Posterior cingulate gyrus (tissue), 11 donors: Measurements from ENCODE around the gene TVP23A.
A peak's percentile ranks its signal among the peaks of the same experiment; 100 is the strongest.
"Not testable (repeated sequence)": the region's sequence is repeated elsewhere in the genome, so short reads cannot be mapped to it uniquely, and the experiment has no call there.

Experiments
- DNase-seq, 10 donors: peaks; one replicate each; pipeline versions ENCODE4 v3.0.0 to v3.0.0-alpha.2; 2020 to 2021; ENCODE audit warnings: mixed read lengths in 3 of 10
- intact Hi-C: fragments of 100-400 bp; cut with DNase I; formaldehyde crosslinking; loops from one replicate; pipeline ENCODE4 v1.15.1; 2023

TVP23A gene

DNA sequence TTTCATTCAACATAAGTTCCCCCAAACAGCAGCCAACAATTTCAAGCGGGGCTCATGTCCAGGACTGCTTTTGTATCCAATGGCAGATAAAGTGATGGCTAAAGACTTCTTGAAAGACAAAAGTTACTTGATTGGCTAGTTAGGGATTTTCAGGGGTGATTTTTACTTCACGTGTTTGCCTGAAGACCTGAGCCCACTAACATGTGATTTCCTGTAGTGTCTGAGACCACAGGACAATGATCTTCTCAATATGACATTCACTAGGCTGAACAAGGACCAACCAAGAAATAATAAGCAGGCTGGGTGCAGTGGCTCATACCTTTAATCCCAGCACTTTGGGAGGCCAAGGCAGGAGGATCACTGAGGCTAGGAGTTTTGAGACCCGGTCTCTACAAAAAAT lies 10.4 kb downstream of the TVP23A start:
- DNase-seq, result no peak
- intact Hi-C loops, result no loop called here

DNA sequence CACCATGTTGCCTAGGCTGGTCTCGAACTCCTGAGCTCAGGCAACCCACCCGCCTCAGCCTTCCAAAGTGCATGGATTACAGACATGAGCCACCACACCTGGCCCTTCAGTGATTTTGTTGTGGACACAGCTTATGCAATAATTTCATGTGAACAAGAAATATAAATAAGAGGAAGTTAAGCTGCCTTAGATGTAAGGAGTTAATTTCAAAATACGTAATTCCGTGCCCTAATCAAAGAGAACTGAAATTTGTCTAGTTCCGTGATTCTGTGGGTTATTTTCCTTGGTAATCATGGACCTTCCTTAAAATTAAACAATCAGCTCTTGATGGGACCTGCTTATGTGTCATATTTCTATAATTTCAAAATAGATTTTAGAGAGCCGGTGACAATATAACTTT lies 11.9 kb downstream of the TVP23A start:
- intact Hi-C loops, result no loop called here
- no peak for DNase-seq

DNA sequence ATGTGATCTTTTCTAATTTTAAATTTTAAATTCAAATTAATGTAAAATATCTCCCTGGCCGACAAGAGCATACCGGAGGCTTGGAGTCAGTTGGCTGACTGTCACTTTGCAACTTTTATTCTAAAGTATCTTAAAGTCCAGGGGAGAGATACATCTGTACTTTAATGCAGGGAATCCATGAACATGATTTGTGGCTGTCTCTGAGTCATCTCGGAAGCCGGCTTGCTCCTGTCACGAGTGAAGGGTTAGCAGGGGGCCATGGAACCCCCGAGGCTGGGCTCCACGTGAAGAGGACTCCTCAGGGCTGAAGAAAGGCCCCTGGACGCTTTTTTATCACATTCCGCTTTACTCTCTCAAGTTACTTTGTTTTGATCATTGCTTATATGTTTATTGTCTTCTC lies 13.3 kb downstream of the TVP23A start:
- no peak for DNase-seq
- intact Hi-C loops, result no loop called here

GRCh38 chr16:10799736-10800135 lies 18.9 kb downstream of the TVP23A start:
- intact Hi-C loops, result no loop called here
- no peak for DNase-seq

DNA sequence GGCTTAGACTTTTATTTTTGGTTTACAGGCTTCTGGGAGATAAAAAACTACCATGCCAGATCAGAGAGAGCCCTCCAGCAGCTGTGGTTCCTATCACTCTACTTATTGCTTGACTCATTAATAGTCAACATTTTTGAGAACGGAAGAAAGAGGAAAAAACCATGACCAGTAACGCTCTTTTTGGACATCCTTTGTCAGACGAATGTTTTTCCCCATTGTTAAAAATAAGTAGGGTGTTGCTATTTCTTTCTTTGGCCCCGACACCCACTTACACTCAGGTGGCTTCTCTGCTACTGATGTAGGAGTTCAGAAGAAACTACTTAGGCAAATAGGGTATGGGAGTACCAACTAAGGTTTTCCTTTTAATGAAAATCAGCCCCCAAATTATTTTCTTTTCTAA lies 27.5 kb downstream of the TVP23A start:
- no peak for DNase-seq
- intact Hi-C loops, result no loop called here

GRCh38 chr16:10788630-10789029 lies 30.0 kb downstream of the TVP23A start:
- not testable (repeated sequence) for DNase-seq

DNA sequence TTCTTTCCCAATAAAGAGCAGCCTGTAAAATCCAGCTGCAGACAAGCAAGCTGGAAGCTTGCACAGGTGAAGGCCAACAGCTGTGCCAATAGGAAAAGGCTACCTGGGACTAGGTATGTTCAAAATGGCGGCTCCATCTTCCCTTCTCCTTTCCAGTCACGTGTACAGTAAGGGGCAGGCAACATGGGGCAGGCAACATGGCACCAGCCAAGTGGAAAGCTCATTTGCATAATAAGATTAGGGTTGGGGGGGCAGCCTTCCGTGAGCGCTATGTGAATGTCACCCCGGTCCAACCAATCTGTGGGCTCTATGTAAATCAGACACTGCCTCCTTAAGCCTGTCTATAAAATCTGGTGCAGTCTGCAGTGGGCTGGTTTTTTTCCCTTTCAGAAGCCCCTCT lies 31.3 kb downstream of the TVP23A start:
- intact Hi-C loops, result no loop called here
- DNase-seq, result no peak

More at GRCh38 chr16:10788630-10789029, 30.0 kb downstream of the TVP23A start:
- intact Hi-C loops, result not testable (repeated sequence)

DNA sequence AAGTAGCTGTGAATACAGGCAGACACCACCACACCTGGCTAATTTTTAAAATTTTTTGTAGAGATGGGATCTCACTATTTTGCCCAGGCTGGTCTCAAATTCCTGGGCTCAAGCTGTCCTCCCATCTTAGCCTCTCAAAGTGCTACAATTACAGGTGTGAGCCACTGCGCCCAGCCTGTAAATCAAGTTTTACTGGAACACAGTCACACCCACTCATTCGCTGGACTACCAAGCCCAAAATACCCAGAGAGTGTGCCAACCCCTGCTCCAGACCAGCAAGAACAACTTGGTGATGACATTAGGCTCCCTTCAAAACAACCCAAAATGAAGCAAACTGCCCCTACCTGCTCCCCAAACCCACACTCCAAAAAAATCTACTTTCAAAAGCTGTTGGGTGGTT lies 36.0 kb downstream of the TVP23A start:
- intact Hi-C loops, result no loop called here
- no peak for DNase-seq

DNA sequence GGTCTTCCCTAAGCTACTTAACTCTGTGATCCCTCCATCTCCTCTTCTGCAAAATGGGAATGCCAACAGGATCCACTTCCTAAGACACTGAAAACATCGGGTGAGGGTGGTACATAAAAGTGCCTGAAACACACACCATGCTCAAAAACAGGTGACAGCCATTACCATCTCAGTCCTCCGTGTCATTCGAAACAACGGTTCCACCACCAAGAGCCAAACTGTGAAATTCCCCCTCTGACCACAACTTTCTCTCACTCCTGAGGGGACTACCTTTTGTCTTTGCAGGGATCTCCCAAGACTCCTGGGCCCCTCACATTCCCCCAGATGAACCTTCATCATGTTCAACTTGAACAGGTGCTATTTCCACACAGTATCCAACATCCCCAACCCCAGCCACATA lies 38.0 kb downstream of the TVP23A start:
- intact Hi-C loops, result no loop called here
- DNase-seq, result no peak

GRCh38 chr16:10779908-10780307 lies 38.7 kb downstream of the TVP23A start:
- DNase-seq, intact Hi-C loops: not testable (repeated sequence)

DNA sequence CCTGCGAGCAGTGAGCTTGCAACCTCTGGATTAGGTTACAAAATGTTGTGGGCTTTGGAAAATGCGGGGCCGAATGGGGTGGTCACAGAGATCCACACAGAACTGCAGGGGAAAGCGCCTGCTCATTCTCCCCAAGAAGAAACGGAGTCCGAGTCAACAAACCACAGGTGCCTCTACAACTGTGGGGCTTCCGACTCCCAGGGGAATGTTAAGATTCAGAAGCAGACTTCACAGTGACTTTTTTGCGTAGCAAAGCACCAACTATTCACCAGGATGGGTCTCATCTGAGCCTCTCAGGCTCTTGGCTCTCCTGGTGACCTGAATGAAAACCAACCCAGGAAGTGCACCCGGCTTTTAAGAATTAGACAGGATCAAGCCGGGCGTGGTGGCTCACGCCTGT lies 41.2 kb downstream of the TVP23A start:
- no peak for DNase-seq
- intact Hi-C loops, result no loop called here

DNA sequence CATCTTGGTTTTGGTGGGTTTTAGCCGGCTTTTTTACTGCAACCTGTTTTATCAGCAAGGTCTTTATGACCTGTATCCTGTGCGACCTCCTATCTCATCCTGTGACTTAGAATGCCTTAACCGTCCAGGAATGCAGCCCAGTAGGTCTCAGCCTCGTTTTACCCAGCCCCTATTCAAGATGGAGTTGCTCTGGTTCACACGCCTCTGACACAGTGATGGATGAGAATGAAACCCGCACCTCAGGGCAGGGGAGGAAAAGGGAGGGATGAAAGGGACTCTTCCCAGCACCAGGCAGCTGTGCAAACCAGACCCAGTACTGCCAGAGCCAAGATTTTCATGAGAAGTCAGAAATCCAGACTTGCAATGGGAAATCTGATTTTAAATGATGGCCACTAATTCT lies 41.7 kb downstream of the TVP23A start:
- intact Hi-C loops, result not testable (repeated sequence)
- peak in 1 of 10 donors; percentile 32 for DNase-seq

DNA sequence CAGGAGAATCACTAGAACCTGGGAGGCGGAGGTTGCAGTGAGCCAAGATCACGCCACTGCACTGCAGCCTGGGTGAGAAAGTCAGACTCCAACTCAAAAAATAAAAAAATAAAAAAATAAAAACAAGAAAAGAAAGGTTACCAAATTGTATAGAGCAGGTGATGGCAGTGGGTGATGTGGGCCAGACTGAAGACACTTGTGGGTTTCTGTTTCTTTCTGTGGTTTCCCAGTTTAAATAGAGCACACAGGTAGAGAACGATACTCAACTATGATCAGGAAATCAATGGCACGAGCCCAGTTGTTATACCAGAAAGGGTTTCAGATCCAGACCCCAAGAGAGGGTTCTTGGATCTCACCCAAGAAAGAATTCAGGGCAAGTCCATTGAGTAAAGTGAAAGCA lies 42.3 kb downstream of the TVP23A start:
- intact Hi-C loops, result no loop called here
- DNase-seq, result peak in 1 of 10 donors; percentile 13

DNA sequence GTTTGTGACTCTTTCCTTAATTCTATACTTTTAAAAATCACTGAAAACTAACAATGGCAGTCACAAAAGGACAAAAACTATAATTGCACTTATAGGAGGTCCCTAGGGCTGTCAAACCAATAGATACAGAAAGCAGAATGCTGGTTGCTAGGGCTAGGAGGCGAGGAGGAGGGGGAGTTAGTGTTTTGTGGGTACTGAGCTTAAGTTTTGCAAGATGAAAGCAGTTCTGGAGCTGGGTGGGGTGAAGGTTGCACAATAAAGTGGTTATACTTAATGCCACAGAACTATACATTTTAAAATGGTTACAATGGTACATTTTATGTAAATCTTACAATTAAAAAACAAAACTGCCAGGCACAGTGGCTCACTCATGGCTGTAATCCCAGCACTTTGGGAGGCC lies 47.7 kb downstream of the TVP23A start:
- DNase-seq, result no peak
- intact Hi-C loops, result no loop called here

DNA sequence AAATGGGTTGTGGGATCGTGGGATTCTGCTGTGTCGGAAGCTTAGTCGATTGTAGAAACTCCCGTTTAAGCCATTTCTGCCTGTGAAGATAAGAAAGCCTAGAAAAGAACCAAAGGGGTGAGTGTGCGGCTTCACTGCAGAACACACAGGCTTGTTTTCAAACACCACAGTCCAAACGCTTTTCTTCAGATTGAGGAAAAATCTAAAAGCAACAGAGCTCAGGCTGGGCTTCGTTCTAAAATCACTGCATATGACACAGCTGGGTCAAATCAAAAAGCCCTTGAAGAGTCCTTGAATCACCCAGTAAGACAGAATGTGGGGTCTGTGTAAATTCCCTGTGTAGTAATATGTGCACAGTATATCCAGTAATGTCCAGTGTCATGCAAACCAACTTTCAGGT lies 49.2 kb downstream of the TVP23A start:
- intact Hi-C loops, result no loop called here
- no peak for DNase-seq

DNA sequence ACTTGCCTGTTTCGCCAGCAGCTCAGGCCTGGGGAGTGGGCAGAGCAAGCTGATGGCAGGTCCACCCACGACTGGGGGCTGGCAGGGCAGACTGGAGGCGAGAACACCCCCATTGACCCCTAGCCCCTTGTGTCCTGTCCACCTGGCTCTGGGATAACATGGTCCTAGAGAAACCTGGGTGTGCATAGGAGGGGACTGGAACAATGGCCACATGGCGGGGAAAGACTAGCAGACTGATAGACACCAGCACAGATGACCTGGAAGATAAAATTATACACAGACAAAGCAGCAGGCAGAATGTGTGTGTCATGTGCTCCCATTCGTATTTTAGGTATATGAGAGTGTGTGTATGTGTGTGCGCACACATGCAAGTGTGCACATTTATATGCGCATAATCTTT lies 51.5 kb downstream of the TVP23A start:
- DNase-seq, result no peak
- intact Hi-C loops, result no loop called here

GRCh38 chr16:10765772-10766171 lies 52.8 kb downstream of the TVP23A start:
- DNase-seq, result peak in 1 of 10 donors; percentile 62
- intact Hi-C loops, result no loop called here

GRCh38 chr16:10763456-10763855 lies 55.1 kb downstream of the TVP23A start:
- intact Hi-C loops, result no loop called here
- no peak for DNase-seq

GRCh38 chr16:10762336-10763016 lies 56.1 kb downstream of the TVP23A start:
- intact Hi-C loops, result no loop called here
- peak in 1 of 10 donors; percentile 80 for DNase-seq

GRCh38 chr16:10761373-10761772 lies 57.2 kb downstream of the TVP23A start:
- peak in 1 of 10 donors; percentile 49 for DNase-seq
- intact Hi-C loops, result no loop called here

DNA sequence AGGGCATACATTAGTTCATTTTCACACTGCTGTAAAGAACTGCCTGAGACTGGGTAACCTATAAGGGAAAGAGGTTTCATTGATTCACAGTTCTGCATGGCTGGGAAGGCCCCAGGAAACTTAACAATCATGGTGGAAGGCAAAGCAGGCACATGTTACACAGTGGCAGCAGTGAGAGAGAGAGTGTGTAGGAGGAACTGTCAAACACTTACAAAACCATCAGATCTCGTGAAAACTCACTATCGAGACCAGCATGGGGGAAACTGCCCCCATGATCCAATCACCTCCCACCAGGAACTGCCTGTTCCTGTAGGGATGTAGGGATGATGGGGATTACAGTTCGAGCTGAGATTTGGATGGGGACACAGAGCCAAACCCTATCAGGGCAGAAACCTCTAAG lies 57.7 kb downstream of the TVP23A start:
- DNase-seq, result peak in 1 of 10 donors; percentile 58
- intact Hi-C loops, result no loop called here

DNA sequence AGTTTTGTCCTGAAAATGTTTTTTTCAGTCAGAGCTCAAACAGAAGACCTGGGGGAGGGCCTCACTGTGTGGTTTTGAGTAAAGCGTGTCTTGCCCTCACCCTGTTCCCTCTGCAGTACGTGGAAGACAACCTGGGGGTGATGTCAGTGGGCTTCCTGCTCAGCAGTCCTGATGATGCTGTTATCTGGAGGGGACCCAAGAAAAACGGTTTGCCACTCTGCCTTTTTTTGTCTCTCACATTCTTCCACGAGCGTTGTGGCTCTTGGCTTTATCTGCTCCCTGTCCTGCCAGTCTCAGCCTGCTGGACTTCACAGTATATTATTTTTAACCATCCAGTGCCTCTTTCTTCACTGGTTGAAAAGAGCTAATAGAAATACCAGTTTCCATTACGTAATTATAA lies 62.0 kb downstream of the TVP23A start:
- DNase-seq, result no peak
- intact Hi-C loops, result no loop called here

DNA sequence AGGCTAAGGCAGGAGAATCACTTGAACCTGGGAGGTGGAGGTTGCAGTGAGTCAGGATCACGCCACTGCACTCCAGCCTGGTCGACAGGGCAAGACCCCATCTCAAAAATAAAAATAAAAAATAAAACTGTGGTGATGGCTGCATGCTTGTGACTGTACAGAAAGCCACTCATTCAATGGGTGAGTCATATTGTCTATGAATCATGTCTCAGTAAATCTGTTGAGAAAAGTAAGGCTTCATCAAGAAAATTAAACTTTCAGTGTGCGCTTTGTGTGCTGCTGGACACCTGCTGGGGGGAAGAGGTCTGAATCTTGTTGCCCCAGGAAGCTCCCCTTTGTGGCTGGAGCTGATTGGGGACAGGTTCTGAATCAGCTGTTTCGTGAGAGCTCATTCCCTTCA lies 63.7 kb downstream of the TVP23A start:
- intact Hi-C loops, result loop anchor here (5.0 kb wide), 1 partner anchor 167 kb away; no protein-coding TSS in a partner anchor
- DNase-seq, result no peak
